HepG2 (cell line): ENCODE data around the gene CLDN14. TPM values are rescaled to one million over a fixed set of nuclear protein-coding genes. Genes with fewer than 3 reads are reported as not detected.

Source experiments
- HCFC1 ChIP-seq: fragments of 150-350 bp; IDR thresholded peaks from 2 replicates; pipeline ENCODE4 v1.6.1; 2014; ENCODE audit warnings: low read depth, low read length
- MAF1 ChIP-seq: sonication (generic); formaldehyde crosslinking; IDR thresholded peaks from 2 replicates; pipeline ENCODE4 v1.5.0; 2020; ENCODE audit warnings: missing genetic modification reagents, borderline replicate concordance
- MEIS2 ChIP-seq: sonication (generic); formaldehyde crosslinking; IDR thresholded peaks from 2 replicates; pipeline ENCODE4 v1.9.0; 2021; ENCODE audit warnings: mild to moderate bottlenecking, missing genetic modification reagents
- ONECUT2 ChIP-seq: sonication (generic); formaldehyde crosslinking; IDR thresholded peaks from 2 replicates; pipeline ENCODE4 v1.4.0; 2020; ENCODE audit warnings: missing genetic modification reagents
- RAD51 ChIP-seq: fragments of 450-650 bp; IDR thresholded peaks from 2 replicates; pipeline ENCODE4 v1.6.1; 2016; ENCODE audit warnings: borderline replicate concordance
- SIX1 ChIP-seq: sonication (generic); formaldehyde crosslinking; IDR thresholded peaks from 2 replicates; pipeline ENCODE4 v1.4.0; 2020; ENCODE audit warnings: missing genetic modification reagents, borderline replicate concordance
- SRSF4 ChIP-seq: fragments of 200-400 bp; formaldehyde crosslinking; IDR thresholded peaks from one replicate; pipeline ENCODE4 v1.6.1; 2018; ENCODE audit warnings: mild to moderate bottlenecking, low read depth, low read length, moderate library complexity; ENCODE audit not compliant: poor library complexity, severe bottlenecking
- ZMAT3 ChIP-seq: sonication (generic); formaldehyde crosslinking; conservative IDR thresholded peaks from 2 replicates; pipeline ENCODE4 v1.7.0; 2021; ENCODE audit warnings: missing genetic modification reagents
- ZNF234 ChIP-seq: sonication (generic); formaldehyde crosslinking; conservative IDR thresholded peaks from 2 replicates; pipeline ENCODE4 v1.5.1; 2020; ENCODE audit warnings: mild to moderate bottlenecking, missing genetic modification reagents
- ZNF264 ChIP-seq: sonication (generic); formaldehyde crosslinking; IDR thresholded peaks from 2 replicates; pipeline ENCODE4 v1.4.0; 2020; ENCODE audit warnings: missing genetic modification reagents
- ZNF780A ChIP-seq: sonication (generic); formaldehyde crosslinking; IDR thresholded peaks from 2 replicates; pipeline ENCODE4 v1.8.0; 2022; ENCODE audit warnings: mild to moderate bottlenecking, missing genetic modification reagents, moderate library complexity
- polyA plus RNA-seq, 8 experiments: library from polyadenylated mRNA; depleted of rRNA in 3 of 8; stranded (reverse) in 7 of 8; unstranded in 1 of 8; fragments of >200 nt; fragmentation: Illumina TruSeq in 4 of 8; extraction: Trizol in 4 of 8; gene quantifications; 2 replicates each; pipeline versions ENCODE4 v1.2.1 to v1.2.3, GENCODE V29; 2011 to 2016; ENCODE audit warnings: low read depth in 4 of 8, missing spikeins in 1 of 8, mixed read lengths in 1 of 8; ENCODE audit not compliant: insufficient read depth in 1 of 8
- total RNA-seq, 5 experiments: library from RNA; depleted of rRNA; stranded (reverse); fragments of >200 nt; fragmentation: Illumina TruSeq; extraction: Trizol; gene quantifications; 2 replicates each; pipeline ENCODE4 v1.2.3, GENCODE V29; 2016; ENCODE audit warnings: low read depth in 1 of 5
- TF ChIP-seq, protein P1 (sequence below): sonication (generic); formaldehyde crosslinking; IDR thresholded peaks from 2 replicates; pipeline ENCODE4 v1.8.0; 2022; ENCODE audit warnings: missing genetic modification reagents, mild to moderate bottlenecking, borderline replicate concordance
- TF ChIP-seq, protein P2 (sequence below): sonication (generic); formaldehyde crosslinking; IDR thresholded peaks from 2 replicates; pipeline ENCODE4 v1.8.1; 2022; ENCODE audit warnings: low read depth, mild to moderate bottlenecking, missing genetic modification reagents
- TF ChIP-seq, protein P3 (sequence below): IDR thresholded peaks from 2 replicates; pipeline ENCODE4 v1.6.1; 2016
- TF ChIP-seq, protein P4 (sequence below): sonication (generic); formaldehyde crosslinking; conservative IDR thresholded peaks from 2 replicates; pipeline ENCODE4 v1.8.0; 2022; ENCODE audit warnings: mild to moderate bottlenecking, moderate library complexity, missing genetic modification reagents
- TF ChIP-seq, protein P5 (sequence below): sonication (generic); formaldehyde crosslinking; IDR thresholded peaks from 2 replicates; pipeline ENCODE4 v1.4.0; 2020; ENCODE audit warnings: missing genetic modification reagents
- TF ChIP-seq, protein P6 (sequence below): sonication (generic); formaldehyde crosslinking; IDR thresholded peaks from 2 replicates; pipeline ENCODE4 v1.5.0; 2020; ENCODE audit warnings: mild to moderate bottlenecking, low read depth, missing genetic modification reagents, borderline replicate concordance

The CLDN14 gene
- total and polyA plus RNA-seq, 2 of the 13 experiments (the other 11 are each of a cell fraction or from before 2014, with no cell fraction given): 1.1 to 1.4 TPM

DNA sequence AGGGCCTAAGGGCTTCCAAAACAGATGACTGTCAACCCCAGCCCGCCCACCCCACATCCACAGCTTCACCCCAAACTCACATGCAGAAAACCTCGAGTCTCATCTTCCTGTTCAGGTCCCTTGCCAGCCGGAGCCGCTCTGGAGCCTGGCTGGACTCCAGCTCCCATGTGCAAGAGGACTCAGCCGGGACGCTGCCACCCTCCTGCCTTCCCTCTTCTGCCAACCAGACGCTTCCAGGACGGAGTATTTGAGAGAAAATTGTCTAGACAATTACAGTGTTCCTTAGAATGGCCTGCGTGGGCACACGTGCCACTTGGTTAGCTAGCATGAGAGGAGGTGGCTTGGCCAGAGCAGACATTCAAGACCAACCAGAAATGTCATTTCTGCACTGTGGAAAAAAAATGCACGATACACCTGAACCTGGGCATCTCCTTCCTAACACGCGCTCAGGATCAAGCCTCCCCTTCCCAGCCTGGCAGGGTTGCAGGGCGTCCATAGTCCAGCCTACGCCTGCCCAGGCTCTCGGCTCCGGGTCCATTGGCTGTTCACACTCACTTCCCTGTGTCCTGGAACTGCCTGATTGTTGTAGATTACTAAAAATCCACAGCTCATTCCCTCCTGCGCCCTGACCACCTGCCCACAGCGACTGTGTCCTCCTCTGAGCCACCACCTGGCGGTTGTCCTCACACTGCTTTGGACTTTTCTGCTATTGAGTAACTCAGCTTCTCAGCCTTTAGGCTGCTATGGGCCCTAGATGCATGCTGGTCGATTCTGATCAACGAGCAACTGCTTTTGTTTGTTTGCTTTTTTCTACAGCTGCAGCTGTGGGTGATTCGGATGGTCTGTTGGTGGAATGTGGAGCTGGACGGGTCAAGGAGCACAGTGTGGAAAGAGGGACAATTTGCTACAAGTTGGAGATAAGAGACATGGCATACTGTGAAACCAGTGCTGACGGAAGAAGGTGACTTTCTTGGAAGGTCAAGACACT lies at the start of gene CLDN14 (continued):
- no peak for TF ChIP-seq SRSF4
- peak; percentile 31; the same call in 1 of the 2 replicates for TF ChIP-seq SIX1 (CRISPR knock-in tag)
- no peak for TF ChIP-seq HCFC1
- TF ChIP-seq RAD51: no peak
- TF ChIP-seq ZNF234 (CRISPR knock-in tag): no peak
- TF ChIP-seq, protein P1, sequence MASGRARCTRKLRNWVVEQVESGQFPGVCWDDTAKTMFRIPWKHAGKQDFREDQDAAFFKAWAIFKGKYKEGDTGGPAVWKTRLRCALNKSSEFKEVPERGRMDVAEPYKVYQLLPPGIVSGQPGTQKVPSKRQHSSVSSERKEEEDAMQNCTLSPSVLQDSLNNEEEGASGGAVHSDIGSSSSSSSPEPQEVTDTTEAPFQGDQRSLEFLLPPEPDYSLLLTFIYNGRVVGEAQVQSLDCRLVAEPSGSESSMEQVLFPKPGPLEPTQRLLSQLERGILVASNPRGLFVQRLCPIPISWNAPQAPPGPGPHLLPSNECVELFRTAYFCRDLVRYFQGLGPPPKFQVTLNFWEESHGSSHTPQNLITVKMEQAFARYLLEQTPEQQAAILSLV (CRISPR knock-in tag): peak; percentile 80; the same call in 1 of the 2 replicates
- peak; percentile 93 for TF ChIP-seq ZMAT3 (CRISPR knock-in tag)
- TF ChIP-seq ZNF264 (CRISPR knock-in tag): peak; percentile 71; the same call in 1 of the 2 replicates
- TF ChIP-seq, protein P2, sequence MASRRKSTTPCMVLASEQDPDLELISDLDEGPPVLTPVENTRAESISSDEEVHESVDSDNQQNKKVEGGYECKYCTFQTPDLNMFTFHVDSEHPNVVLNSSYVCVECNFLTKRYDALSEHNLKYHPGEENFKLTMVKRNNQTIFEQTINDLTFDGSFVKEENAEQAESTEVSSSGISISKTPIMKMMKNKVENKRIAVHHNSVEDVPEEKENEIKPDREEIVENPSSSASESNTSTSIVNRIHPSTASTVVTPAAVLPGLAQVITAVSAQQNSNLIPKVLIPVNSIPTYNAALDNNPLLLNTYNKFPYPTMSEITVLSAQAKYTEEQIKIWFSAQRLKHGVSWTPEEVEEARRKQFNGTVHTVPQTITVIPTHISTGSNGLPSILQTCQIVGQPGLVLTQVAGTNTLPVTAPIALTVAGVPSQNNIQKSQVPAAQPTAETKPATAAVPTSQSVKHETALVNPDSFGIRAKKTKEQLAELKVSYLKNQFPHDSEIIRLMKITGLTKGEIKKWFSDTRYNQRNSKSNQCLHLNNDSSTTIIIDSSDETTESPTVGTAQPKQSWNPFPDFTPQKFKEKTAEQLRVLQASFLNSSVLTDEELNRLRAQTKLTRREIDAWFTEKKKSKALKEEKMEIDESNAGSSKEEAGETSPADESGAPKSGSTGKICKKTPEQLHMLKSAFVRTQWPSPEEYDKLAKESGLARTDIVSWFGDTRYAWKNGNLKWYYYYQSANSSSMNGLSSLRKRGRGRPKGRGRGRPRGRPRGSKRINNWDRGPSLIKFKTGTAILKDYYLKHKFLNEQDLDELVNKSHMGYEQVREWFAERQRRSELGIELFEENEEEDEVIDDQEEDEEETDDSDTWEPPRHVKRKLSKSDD: no peak
- no peak for TF ChIP-seq ZNF780A (CRISPR knock-in tag)
- TF ChIP-seq ONECUT2 (CRISPR knock-in tag): peak; percentile 94
- TF ChIP-seq, protein P3, sequence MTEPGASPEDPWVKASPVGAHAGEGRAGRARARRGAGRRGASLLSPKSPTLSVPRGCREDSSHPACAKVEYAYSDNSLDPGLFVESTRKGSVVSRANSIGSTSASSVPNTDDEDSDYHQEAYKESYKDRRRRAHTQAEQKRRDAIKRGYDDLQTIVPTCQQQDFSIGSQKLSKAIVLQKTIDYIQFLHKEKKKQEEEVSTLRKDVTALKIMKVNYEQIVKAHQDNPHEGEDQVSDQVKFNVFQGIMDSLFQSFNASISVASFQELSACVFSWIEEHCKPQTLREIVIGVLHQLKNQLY (CRISPR knock-in tag): peak; percentile 80
- TF ChIP-seq, protein P4, sequence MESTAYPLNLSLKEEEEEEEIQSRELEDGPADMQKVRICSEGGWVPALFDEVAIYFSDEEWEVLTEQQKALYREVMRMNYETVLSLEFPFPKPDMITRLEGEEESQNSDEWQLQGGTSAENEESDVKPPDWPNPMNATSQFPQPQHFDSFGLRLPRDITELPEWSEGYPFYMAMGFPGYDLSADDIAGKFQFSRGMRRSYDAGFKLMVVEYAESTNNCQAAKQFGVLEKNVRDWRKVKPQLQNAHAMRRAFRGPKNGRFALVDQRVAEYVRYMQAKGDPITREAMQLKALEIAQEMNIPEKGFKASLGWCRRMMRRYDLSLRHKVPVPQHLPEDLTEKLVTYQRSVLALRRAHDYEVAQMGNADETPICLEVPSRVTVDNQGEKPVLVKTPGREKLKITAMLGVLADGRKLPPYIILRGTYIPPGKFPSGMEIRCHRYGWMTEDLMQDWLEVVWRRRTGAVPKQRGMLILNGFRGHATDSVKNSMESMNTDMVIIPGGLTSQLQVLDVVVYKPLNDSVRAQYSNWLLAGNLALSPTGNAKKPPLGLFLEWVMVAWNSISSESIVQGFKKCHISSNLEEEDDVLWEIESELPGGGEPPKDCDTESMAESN (CRISPR knock-in tag): peak; percentile 77; the same call in 1 of the 2 replicates
- TF ChIP-seq MEIS2 (CRISPR knock-in tag): peak; percentile 45; the same call in 1 of the 2 replicates
- TF ChIP-seq, protein P5, sequence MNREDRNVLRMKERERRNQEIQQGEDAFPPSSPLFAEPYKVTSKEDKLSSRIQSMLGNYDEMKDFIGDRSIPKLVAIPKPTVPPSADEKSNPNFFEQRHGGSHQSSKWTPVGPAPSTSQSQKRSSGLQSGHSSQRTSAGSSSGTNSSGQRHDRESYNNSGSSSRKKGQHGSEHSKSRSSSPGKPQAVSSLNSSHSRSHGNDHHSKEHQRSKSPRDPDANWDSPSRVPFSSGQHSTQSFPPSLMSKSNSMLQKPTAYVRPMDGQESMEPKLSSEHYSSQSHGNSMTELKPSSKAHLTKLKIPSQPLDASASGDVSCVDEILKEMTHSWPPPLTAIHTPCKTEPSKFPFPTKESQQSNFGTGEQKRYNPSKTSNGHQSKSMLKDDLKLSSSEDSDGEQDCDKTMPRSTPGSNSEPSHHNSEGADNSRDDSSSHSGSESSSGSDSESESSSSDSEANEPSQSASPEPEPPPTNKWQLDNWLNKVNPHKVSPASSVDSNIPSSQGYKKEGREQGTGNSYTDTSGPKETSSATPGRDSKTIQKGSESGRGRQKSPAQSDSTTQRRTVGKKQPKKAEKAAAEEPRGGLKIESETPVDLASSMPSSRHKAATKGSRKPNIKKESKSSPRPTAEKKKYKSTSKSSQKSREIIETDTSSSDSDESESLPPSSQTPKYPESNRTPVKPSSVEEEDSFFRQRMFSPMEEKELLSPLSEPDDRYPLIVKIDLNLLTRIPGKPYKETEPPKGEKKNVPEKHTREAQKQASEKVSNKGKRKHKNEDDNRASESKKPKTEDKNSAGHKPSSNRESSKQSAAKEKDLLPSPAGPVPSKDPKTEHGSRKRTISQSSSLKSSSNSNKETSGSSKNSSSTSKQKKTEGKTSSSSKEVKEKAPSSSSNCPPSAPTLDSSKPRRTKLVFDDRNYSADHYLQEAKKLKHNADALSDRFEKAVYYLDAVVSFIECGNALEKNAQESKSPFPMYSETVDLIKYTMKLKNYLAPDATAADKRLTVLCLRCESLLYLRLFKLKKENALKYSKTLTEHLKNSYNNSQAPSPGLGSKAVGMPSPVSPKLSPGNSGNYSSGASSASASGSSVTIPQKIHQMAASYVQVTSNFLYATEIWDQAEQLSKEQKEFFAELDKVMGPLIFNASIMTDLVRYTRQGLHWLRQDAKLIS (CRISPR knock-in tag): no peak
- no peak for TF ChIP-seq MAF1 (CRISPR knock-in tag)
- TF ChIP-seq, protein P6, sequence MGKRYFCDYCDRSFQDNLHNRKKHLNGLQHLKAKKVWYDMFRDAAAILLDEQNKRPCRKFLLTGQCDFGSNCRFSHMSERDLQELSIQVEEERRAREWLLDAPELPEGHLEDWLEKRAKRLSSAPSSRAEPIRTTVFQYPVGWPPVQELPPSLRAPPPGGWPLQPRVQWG: no peak; the same call in 1 of the 2 replicates
